ENCODE measurements around the gene RIPK4. TPM values are rescaled to one million over a fixed set of nuclear protein-coding genes. Genes with fewer than 3 reads are reported as not detected.
A peak's percentile ranks its signal among the peaks of the same experiment; 100 is the strongest.

The RIPK4 gene
- total and polyA plus RNA-seq, 8 donors: 8.7 to 37.6 (median 21.2) TPM

DNA sequence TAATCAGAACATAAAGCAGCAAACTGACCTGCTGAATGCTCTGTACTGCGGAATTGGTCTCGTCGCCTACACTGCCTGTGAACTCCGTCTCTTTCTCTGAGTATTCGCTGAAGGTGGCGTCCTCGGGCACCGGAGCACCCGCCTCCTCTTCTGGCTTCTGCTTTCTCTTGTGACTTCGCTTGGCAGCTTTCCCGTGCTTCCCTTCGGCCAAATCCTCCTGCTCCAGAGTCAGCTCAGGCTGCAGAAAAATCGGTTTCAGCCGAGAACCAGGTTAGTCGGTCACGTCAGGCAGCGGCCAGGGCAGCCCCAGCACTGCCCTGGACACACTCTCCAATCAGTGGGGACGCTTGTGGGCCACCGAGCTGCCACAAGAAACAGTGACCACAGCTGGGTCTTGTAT is 35.8 kb upstream of the RIPK4 start:
- WGBS, 5 donors: 51 to 85% (median 72%) methylated on average over 19 of the region's 19 CpGs
- H3K9me3 ChIP-seq: no peaks in the 10 kb centered on the region
- peaks cover 11 to 59% (median 55%) of the 10 kb centered on the region in 4 donors for H3K36me3 ChIP-seq
- peak overlapping the region in 1 of 4 donors; percentile 4 for H3K4me3 ChIP-seq
- H3K4me1 ChIP-seq: peaks cover 7 to 16% (median 12%) of the 10 kb centered on the region in 4 donors
- peak overlapping the region in 2 of 5 donors; percentile 24 to 39 for H3K27ac ChIP-seq
- DNase-seq: peak in 1 of 2 donors; percentile 72
- intact Hi-C loops (cut with DNase I; ENCODE audit: low total_unique reads): no loop called here
- TF ChIP-seq POLR2AphosphoS5 (IDR thresholded peaks at IDR 0.05) (no peak), POLR2A (IDR thresholded peaks at IDR 0.05) (no peak), EP300 (IDR thresholded peaks at IDR 0.05) (no peak)
- TF ChIP-seq, protein P1, sequence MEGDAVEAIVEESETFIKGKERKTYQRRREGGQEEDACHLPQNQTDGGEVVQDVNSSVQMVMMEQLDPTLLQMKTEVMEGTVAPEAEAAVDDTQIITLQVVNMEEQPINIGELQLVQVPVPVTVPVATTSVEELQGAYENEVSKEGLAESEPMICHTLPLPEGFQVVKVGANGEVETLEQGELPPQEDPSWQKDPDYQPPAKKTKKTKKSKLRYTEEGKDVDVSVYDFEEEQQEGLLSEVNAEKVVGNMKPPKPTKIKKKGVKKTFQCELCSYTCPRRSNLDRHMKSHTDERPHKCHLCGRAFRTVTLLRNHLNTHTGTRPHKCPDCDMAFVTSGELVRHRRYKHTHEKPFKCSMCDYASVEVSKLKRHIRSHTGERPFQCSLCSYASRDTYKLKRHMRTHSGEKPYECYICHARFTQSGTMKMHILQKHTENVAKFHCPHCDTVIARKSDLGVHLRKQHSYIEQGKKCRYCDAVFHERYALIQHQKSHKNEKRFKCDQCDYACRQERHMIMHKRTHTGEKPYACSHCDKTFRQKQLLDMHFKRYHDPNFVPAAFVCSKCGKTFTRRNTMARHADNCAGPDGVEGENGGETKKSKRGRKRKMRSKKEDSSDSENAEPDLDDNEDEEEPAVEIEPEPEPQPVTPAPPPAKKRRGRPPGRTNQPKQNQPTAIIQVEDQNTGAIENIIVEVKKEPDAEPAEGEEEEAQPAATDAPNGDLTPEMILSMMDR (IDR thresholded peaks at IDR 0.05): no peak
- H3K27me3 ChIP-seq: no peaks in the 10 kb centered on the region

DNA sequence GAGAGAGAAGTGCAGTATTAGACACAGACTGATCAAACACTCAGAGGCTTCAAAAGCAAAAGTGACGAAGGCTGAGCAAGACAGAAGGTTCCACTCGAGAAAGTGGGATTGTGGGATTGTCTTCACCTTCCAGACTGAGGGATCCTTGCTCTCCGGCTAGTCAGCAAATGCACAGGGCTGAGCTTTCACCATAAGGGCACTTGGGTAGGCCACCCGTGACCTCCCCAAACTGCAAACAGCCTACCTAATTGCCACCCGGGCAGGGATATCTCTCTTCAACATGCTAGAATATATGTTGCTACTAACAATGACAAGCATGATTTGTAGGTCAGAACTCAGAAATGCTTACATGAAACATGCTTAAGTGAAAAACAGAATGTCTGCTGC is 35.3 kb upstream of the RIPK4 start:
- H3K4me1 ChIP-seq: peaks cover 7 to 16% (median 12%) of the 10 kb centered on the region in 4 donors
- H3K27me3 ChIP-seq: no peaks in the 10 kb centered on the region
- WGBS, 5 donors: 70 to 90% (median 79%) methylated on average over 5 of the region's 5 CpGs
- no peak for DNase-seq
- intact Hi-C loops (cut with DNase I; ENCODE audit: low total_unique reads): no loop called here
- no peak overlapping the region for H3K4me3 ChIP-seq
- H3K27ac ChIP-seq: peak overlapping the region in 2 of 5 donors; percentile 24 to 39
- no peak for TF ChIP-seq POLR2AphosphoS5 (IDR thresholded peaks at IDR 0.05)
- TF ChIP-seq POLR2A (IDR thresholded peaks at IDR 0.05): no peak
- TF ChIP-seq, protein P1 (IDR thresholded peaks at IDR 0.05): no peak
- no peak for TF ChIP-seq EP300 (IDR thresholded peaks at IDR 0.05)
- H3K9me3 ChIP-seq: no peaks in the 10 kb centered on the region
- peaks cover 11 to 59% (median 55%) of the 10 kb centered on the region in 4 donors for H3K36me3 ChIP-seq

DNA sequence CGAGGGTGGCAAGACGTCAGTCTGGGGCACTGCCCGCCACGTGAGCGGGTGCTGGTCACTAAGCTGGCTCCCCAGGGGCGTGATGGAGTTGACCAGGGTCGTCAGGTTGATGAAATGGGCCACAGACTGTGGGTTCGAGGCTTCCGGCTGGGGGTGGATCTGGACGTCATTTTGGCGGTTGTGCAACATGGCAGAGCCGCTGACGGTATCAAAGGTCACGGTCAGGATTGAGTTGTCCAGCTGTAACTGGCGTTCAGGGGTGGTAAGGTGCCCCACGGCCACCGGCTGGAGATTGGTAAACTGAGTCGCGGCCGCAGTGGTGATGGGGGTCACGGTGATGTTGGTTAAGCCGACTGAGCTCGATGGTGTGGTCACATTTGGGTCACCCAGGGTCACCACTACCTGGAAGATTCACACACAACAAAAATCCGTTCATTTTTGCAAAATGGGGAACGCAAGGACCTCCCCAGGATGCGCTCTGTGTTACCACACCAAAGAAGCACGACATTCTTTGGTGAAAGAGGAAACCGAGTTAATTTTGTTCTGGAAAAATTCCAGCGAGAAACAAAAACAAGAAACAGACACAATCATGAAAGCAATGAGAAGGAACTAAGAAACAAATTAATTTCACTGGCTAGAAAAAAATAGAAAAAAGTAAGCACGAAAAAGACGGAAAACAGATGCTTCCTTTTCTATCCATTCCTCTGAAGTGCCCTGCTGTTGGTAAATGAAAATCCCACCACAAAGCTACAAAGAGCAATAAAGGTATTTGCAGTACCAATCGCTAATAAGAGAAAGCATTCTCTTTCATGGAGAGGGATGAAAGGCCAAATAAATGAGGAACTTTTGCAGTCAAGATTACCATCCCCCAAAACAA is 34.7 kb upstream of the RIPK4 start:
- Histone ChIP-seq H3K4me1 (peaks cover 7 to 16% (median 12%) of the 10 kb centered on the region in 4 donors), H3K36me3 (peaks cover 11 to 59% (median 55%) of the 10 kb centered on the region in 4 donors), H3K4me3 (no peak overlapping the region), H3K27ac (no peak overlapping the region), H3K27me3 (no peaks in the 10 kb centered on the region), H3K9me3 (no peaks in the 10 kb centered on the region)
- TF ChIP-seq, protein P1 (IDR thresholded peaks at IDR 0.05): no peak
- TF ChIP-seq POLR2A (IDR thresholded peaks at IDR 0.05): no peak
- TF ChIP-seq POLR2AphosphoS5 (IDR thresholded peaks at IDR 0.05): no peak
- no peak for TF ChIP-seq EP300 (IDR thresholded peaks at IDR 0.05)
- intact Hi-C loops (cut with DNase I; ENCODE audit: low total_unique reads): no loop called here
- no peak for DNase-seq
- WGBS, 5 donors: 84 to 91% (median 89%) methylated on average over 32 of the region's 32 CpGs

DNA sequence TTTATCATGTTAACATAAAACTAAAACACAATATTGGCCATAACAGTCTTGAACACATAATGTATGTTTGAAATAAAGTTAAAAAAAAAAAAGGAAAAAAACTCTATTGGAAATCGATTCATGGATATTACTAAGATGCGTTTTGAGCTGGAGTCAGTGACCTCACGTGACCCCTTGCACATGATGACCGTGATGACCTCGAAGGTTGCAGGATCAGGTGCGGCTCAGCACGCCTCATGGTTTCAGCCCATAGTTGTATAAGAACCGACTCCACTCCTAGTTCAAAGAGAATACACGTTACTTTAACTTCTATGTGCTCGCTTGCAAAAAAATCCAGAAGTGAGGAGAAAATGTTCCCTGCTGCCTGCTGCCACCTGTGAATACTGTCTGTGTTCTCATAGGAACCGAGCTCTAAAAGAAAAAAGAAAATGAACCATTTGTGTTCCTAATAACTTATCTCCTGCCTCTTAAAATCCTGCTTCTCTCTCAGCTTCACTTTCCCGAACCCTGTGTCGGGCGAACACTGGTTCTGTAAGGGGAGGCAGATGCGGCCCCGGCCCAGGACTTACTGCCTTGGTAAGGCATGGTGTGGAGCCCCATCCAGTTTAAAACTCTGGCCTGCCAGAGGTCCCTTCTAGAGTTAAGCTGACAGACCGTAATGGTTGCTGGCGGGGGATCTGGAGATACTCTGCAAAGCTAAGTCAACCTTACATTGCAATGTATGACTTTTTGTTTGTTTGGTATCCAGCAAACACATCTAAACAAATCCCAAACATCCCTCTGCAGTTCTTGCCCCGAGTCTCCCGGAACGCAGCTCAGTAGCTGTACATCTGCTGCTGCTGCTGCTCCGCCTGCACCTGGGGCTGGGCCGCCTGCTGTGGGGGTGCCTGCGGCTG is 33.8 kb upstream of the RIPK4 start:
- TF ChIP-seq POLR2AphosphoS5 (IDR thresholded peaks at IDR 0.05) (no peak), POLR2A (IDR thresholded peaks at IDR 0.05) (no peak), EP300 (IDR thresholded peaks at IDR 0.05) (no peak)
- TF ChIP-seq, protein P1 (IDR thresholded peaks at IDR 0.05): no peak
- Histone ChIP-seq H3K9me3 (no peaks in the 10 kb centered on the region), H3K27me3 (no peaks in the 10 kb centered on the region), H3K27ac (no peak overlapping the region), H3K4me1 (peaks cover 7 to 16% (median 12%) of the 10 kb centered on the region in 4 donors), H3K4me3 (no peak overlapping the region), H3K36me3 (peaks cover 11 to 59% (median 55%) of the 10 kb centered on the region in 4 donors)
- peak in 1 of 2 donors; percentile 31 for DNase-seq
- intact Hi-C loops (cut with DNase I; ENCODE audit: low total_unique reads): no loop called here
- 78 to 89% (median 86%) methylated on average over 24 of the region's 24 CpGs for WGBS, 5 donors
